Raji (cell line): ENCODE data around the gene CCL4.
A peak's percentile ranks its signal among the peaks of the same experiment; 100 is the strongest.
"Not testable (repeated sequence)": the region's sequence is repeated elsewhere in the genome, so short reads cannot be mapped to it uniquely, and the experiment has no call there.

Experiments
- POLR2A ChIP-seq: IDR thresholded peaks from 2 replicates; pipeline ENCODE4 v1.6.1; 2011; ENCODE audit warnings: low read depth, low read length, control low read depth; ENCODE audit not compliant: insufficient read depth

Gene CCL4

GRCh38 chr17:36103401-36103975, at the start of gene CCL4:
CCL4 (plus strand) TSS chr17:36103827; CDS start chr17:36103906, 79 bp downstream.
- TF ChIP-seq POLR2A, result not testable (repeated sequence)

- TF ChIP-seq POLR2A, result no peak
Measured at GRCh38 chr17:36055171-36055570, 48.5 kb upstream of the CCL4 start.

GRCh38 chr17:36055921-36056520, 47.6 kb upstream of the CCL4 start:
- TF ChIP-seq POLR2A, result no peak

- no peak for TF ChIP-seq POLR2A
Measured at GRCh38 chr17:36057911-36058310, 45.7 kb upstream of the CCL4 start.

- TF ChIP-seq POLR2A, result no peak
Measured at GRCh38 chr17:36059406-36059805, 44.2 kb upstream of the CCL4 start.

GRCh38 chr17:36060816-36061215, 42.8 kb upstream of the CCL4 start:
- no peak for TF ChIP-seq POLR2A

- TF ChIP-seq POLR2A, result no peak
Measured at GRCh38 chr17:36063786-36064541, 39.7 kb upstream of the CCL4 start, which contains the start of gene CCL18. CCL18 (plus strand) TSS chr17:36064272; CDS start chr17:36064343, 71 bp downstream.

- no peak for TF ChIP-seq POLR2A
Measured at GRCh38 chr17:36066365-36066985, 37.2 kb upstream of the CCL4 start.

GRCh38 chr17:36068524-36068923, 35.1 kb upstream of the CCL4 start:
- no peak for TF ChIP-seq POLR2A

- no peak for TF ChIP-seq POLR2A
Measured at GRCh38 chr17:36069136-36069535, 34.5 kb upstream of the CCL4 start.

GRCh38 chr17:36070427-36070826, 33.2 kb upstream of the CCL4 start:
- no peak for TF ChIP-seq POLR2A

- TF ChIP-seq POLR2A, result no peak
Measured at GRCh38 chr17:36071751-36072150, 31.9 kb upstream of the CCL4 start.

GRCh38 chr17:36072431-36073121, 31.1 kb upstream of the CCL4 start:
- TF ChIP-seq POLR2A, result no peak

- no peak for TF ChIP-seq POLR2A
Measured at GRCh38 chr17:36074365-36074764, 29.3 kb upstream of the CCL4 start.

GRCh38 chr17:36082482-36083120, 21.0 kb upstream of the CCL4 start:
- TF ChIP-seq POLR2A, result peak; percentile 34; the same call in 1 of the 2 replicates
